ENCODE data around the gene SCGN. TPM values are rescaled to one million over a fixed set of nuclear protein-coding genes. Genes with fewer than 3 reads are reported as not detected.

Gene SCGN
- polyA plus RNA-seq, 3 donors, result not detected

DNA sequence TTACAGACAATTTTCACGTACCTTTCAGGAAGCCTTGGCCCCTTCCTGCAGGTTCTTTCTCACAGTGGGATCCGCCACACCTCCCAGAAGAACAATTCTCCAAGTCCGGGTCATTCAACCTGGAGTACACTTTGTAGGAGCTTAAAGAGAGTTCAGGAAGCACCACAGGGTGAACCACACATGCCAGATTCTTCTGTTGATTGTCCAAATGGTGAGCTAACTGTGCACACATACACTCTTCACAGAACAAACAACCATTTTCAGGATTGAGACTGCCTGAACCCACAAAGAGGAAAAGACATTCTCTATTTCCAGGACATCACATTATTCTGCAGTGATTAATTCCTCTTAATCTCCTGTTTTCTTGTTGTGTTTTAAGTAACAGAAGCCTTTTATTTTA, 51.0 kb downstream of the SCGN start:
- Histone ChIP-seq H3K9me3 (replicated peaks in 1 of 2; ENCODE audit: control insufficient read depth in 1 of 2, insufficient read depth in 1 of 2, low read length in 2 of 2) (no peaks in the 10 kb centered on the region), H3K27me3 (ENCODE audit: control insufficient read depth in 2 of 2, insufficient read depth in 2 of 2, low read length in 2 of 2) (no peaks in the 10 kb centered on the region), H3K4me3 (replicated peaks in 1 of 3; ENCODE audit: low read depth in 2 of 3, low read length in 3 of 3) (no peak overlapping the region), H2AFZ (ENCODE audit: insufficient read depth, low read depth, low read length, poor library complexity, severe bottlenecking) (no peak overlapping the region), H3K9ac (ENCODE audit: insufficient read depth, low read length, poor library complexity, severe bottlenecking) (no peak overlapping the region), H3K4me1 (ENCODE audit: control insufficient read depth in 1 of 2, insufficient read depth in 2 of 2, low read length in 2 of 2) (no peaks in the 10 kb centered on the region), H4K20me1 (ENCODE audit: insufficient read depth, low read length) (no peaks in the 10 kb centered on the region), H3K79me2 (ENCODE audit: insufficient read depth, low read length) (no peaks in the 10 kb centered on the region), H3K36me3 (replicated peaks in 1 of 2; ENCODE audit: control insufficient read depth in 1 of 2, insufficient read depth in 2 of 2, low read length in 2 of 2) (no peaks in the 10 kb centered on the region), H3K27ac (ENCODE audit: low read depth in 1 of 2, low read length in 2 of 2) (no peak overlapping the region), H3K4me2 (replicated peaks; ENCODE audit: extremely low read depth, low read length, poor library complexity, severe bottlenecking) (no peak overlapping the region)
- Mint-ChIP-seq H3K36me3 (no peaks in the 10 kb centered on the region), H3K4me3 (no peak overlapping the region), H3K9me3 (peaks cover 0 to 10% (median 7%) of the 10 kb centered on the region in 7 donors), H3K27ac (no peak overlapping the region), H3K4me1 (peaks cover 6% of the 10 kb centered on the region), H3K27me3 (ENCODE audit: low read depth in 3 of 3) (peaks cover 3 to 4% (median 3%) of the 10 kb centered on the region in 3 donors)
- WGBS (ENCODE audit: insufficient coverage), result no CpG with 5 or more reads among the region's 3 CpGs
- TF ChIP-seq, protein P1, sequence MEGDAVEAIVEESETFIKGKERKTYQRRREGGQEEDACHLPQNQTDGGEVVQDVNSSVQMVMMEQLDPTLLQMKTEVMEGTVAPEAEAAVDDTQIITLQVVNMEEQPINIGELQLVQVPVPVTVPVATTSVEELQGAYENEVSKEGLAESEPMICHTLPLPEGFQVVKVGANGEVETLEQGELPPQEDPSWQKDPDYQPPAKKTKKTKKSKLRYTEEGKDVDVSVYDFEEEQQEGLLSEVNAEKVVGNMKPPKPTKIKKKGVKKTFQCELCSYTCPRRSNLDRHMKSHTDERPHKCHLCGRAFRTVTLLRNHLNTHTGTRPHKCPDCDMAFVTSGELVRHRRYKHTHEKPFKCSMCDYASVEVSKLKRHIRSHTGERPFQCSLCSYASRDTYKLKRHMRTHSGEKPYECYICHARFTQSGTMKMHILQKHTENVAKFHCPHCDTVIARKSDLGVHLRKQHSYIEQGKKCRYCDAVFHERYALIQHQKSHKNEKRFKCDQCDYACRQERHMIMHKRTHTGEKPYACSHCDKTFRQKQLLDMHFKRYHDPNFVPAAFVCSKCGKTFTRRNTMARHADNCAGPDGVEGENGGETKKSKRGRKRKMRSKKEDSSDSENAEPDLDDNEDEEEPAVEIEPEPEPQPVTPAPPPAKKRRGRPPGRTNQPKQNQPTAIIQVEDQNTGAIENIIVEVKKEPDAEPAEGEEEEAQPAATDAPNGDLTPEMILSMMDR (IDR thresholded peaks at IDR 0.05), result no peak
- no peak for DNase-seq
- intact Hi-C loops (cut with micrococcal nuclease), result no loop called here

DNA sequence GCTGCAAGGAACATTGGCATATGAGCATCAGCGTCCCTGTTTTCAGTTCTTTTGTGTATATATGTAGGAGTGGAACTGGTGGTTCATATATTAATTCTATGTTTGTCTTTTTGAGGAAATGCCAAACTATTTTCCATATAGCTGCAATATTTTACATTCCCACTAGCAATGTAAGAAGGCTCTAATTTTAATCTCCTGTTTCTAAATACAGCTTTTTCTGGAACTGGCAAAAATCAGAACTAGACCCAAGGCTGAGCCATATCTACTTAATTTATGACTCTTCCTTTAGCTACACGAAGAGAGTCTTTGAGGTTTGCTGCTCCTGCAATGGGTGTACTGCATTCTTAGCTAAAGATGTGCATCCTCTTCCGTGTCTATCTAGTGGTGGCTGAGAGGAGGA, 52.0 kb downstream of the SCGN start:
- intact Hi-C loops (cut with micrococcal nuclease), result no loop called here

More for the DNA sequence above, 52.0 kb downstream of the SCGN start:
- no peaks in the 10 kb centered on the region for H3K9me3 ChIP-seq (replicated peaks in 1 of 2; ENCODE audit: control insufficient read depth in 1 of 2, insufficient read depth in 1 of 2, low read length in 2 of 2)
- no peak overlapping the region for H3K4me3 Mint-ChIP-seq
- H4K20me1 ChIP-seq (ENCODE audit: insufficient read depth, low read length), result no peaks in the 10 kb centered on the region
- no peak overlapping the region for H3K9ac ChIP-seq (ENCODE audit: insufficient read depth, low read length, poor library complexity, severe bottlenecking)
- H3K27ac Mint-ChIP-seq, result no peak overlapping the region
- no peak overlapping the region for H3K27ac ChIP-seq (ENCODE audit: low read depth in 1 of 2, low read length in 2 of 2)
- no peak overlapping the region for H2AFZ ChIP-seq (ENCODE audit: insufficient read depth, low read depth, low read length, poor library complexity, severe bottlenecking)
- TF ChIP-seq, protein P1 (IDR thresholded peaks at IDR 0.05), result no peak
- no peak overlapping the region for H3K4me2 ChIP-seq (replicated peaks; ENCODE audit: extremely low read depth, low read length, poor library complexity, severe bottlenecking)
- DNase-seq, result no peak
- WGBS (ENCODE audit: insufficient coverage), result 100% methylated on average over 1 of the region's 3 CpGs
- no peaks in the 10 kb centered on the region for H3K36me3 Mint-ChIP-seq
- no peak overlapping the region for H3K4me3 ChIP-seq (replicated peaks in 1 of 3; ENCODE audit: low read depth in 2 of 3, low read length in 3 of 3)
- H3K27me3 Mint-ChIP-seq (ENCODE audit: low read depth in 3 of 3), result peaks cover 3 to 4% (median 3%) of the 10 kb centered on the region in 3 donors
- no peaks in the 10 kb centered on the region for H3K4me1 ChIP-seq (ENCODE audit: control insufficient read depth in 1 of 2, insufficient read depth in 2 of 2, low read length in 2 of 2)
- H3K27me3 ChIP-seq (ENCODE audit: control insufficient read depth in 2 of 2, insufficient read depth in 2 of 2, low read length in 2 of 2), result no peaks in the 10 kb centered on the region
- H3K36me3 ChIP-seq (replicated peaks in 1 of 2; ENCODE audit: control insufficient read depth in 1 of 2, insufficient read depth in 2 of 2, low read length in 2 of 2), result no peaks in the 10 kb centered on the region
- no peaks in the 10 kb centered on the region for H3K79me2 ChIP-seq (ENCODE audit: insufficient read depth, low read length)
- peaks cover 0 to 11% (median 7%) of the 10 kb centered on the region in 7 donors for H3K9me3 Mint-ChIP-seq
- peaks cover 5% of the 10 kb centered on the region for H3K4me1 Mint-ChIP-seq

All from CD14-positive monocyte (primary cell).